ENCODE data around the gene U2AF2.

DNA sequence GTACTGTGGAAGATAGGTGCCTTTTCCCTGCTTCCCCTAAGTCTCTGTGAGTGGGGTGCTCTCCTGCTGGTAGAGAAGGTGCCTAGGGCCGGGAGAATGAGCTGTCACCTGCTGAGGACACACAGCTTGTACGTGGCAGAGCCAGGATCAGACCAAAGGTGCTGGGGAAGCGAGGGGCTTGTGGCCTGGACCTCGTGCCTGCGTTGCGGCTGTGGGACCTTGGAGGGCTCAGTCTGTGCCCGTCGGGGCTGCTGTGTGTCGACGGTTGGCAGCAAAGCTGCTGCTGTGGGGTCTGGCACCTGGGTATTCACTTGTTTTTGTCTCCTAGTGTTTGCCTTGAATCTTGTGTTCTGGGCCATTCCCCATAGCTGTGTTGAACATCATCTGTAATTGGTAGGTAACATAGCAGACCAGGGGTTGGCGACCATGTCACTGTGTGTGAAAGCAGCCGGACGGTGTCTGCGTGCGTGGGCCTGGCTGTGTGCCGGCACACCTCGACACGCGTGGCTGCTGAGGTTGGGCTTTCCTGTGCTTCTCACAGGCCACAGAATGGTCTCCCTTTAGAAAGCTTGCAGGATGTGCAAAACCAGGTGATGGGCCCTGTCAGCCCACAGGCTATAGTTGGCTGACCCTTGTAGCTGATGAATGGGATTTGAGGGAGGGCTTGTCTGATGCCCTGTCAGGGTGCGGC lies 9.2 kb downstream of the U2AF2 start:
- TF ChIP-seq, protein P1, sequence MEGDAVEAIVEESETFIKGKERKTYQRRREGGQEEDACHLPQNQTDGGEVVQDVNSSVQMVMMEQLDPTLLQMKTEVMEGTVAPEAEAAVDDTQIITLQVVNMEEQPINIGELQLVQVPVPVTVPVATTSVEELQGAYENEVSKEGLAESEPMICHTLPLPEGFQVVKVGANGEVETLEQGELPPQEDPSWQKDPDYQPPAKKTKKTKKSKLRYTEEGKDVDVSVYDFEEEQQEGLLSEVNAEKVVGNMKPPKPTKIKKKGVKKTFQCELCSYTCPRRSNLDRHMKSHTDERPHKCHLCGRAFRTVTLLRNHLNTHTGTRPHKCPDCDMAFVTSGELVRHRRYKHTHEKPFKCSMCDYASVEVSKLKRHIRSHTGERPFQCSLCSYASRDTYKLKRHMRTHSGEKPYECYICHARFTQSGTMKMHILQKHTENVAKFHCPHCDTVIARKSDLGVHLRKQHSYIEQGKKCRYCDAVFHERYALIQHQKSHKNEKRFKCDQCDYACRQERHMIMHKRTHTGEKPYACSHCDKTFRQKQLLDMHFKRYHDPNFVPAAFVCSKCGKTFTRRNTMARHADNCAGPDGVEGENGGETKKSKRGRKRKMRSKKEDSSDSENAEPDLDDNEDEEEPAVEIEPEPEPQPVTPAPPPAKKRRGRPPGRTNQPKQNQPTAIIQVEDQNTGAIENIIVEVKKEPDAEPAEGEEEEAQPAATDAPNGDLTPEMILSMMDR (IDR thresholded peaks at IDR 0.05), result no peak
- TF ChIP-seq POLR2AphosphoS5 (IDR thresholded peaks at IDR 0.05) (no peak), POLR2A (IDR thresholded peaks at IDR 0.05) (no peak)

Measured in stomach (tissue), 4 donors.